Neural cell (in vitro differentiated cells): ENCODE data around the gene LRBA. TPM values are rescaled to one million over a fixed set of nuclear protein-coding genes. Genes with fewer than 3 reads are reported as not detected.

ENCODE experiments used
- H2AFZ ChIP-seq: fragments of 200-600, 300-800 bp; sonication (generic), shearing (Covaris generic); 2 replicates; pipeline ENCODE4 v1.6.0; 2014; ENCODE audit warnings: low read depth, mild to moderate bottlenecking, antibody characterized with exemption, low read length, moderate library complexity
- H3F3A ChIP-seq: fragments of 200-600 bp; shearing (Covaris generic); 2 replicates; pipeline ENCODE4 v1.6.1; 2016; ENCODE audit warnings: mild to moderate bottlenecking, moderate library complexity, mixed read lengths, antibody characterized with exemption, low read length; ENCODE audit not compliant: insufficient read depth, poor library complexity, severe bottlenecking
- H3K27ac ChIP-seq: fragments of 200-600, 300-800 bp; sonication (generic), shearing (Covaris generic); 2 replicates; pipeline ENCODE4 v1.5.1; 2014; ENCODE audit warnings: mild to moderate bottlenecking, low read length, moderate library complexity
- H3K27me3 ChIP-seq: fragments of 300-800, 200-600 bp; sonication (generic), shearing (Covaris generic); 2 replicates; pipeline ENCODE4 v1.6.0; 2014; ENCODE audit warnings: mild to moderate bottlenecking, low read depth, low read length, moderate library complexity; ENCODE audit not compliant: insufficient read depth
- H3K36me3 ChIP-seq: fragments of 300-800, 200-600 bp; sonication (generic), shearing (Covaris generic); 2 replicates; pipeline ENCODE4 v1.5.1; 2014; ENCODE audit warnings: mild to moderate bottlenecking, antibody characterized with exemption, low read length, moderate library complexity; ENCODE audit not compliant: insufficient read depth
- H3K4me2 ChIP-seq: fragments of 300-800, 200-600 bp; sonication (generic), shearing (Covaris generic); 2 replicates; pipeline ENCODE4 v1.6.0; 2014; ENCODE audit warnings: mild to moderate bottlenecking, low read length
- H3K4me3 ChIP-seq: fragments of 300-800, 200-600 bp; sonication (generic), shearing (Covaris generic); 2 replicates; pipeline ENCODE4 v1.5.1; 2014; ENCODE audit warnings: mild to moderate bottlenecking, low read length, moderate library complexity
- H3K79me2 ChIP-seq: fragments of 200-600 bp; shearing (Covaris generic); replicated peaks from 2 replicates; pipeline ENCODE4 v1.6.0; 2014; ENCODE audit warnings: mild to moderate bottlenecking, low read length, moderate library complexity; ENCODE audit not compliant: insufficient read depth
- H3K9ac ChIP-seq: fragments of 300-800, 200-600 bp; sonication (generic), shearing (Covaris generic); 2 replicates; pipeline ENCODE4 v1.6.1; 2016; ENCODE audit warnings: mild to moderate bottlenecking, low read length, mixed read lengths
- H3K9me2 ChIP-seq: fragments of 200-600 bp; shearing (Covaris generic); 2 replicates; pipeline ENCODE4 v1.6.1; 2016; ENCODE audit warnings: mild to moderate bottlenecking, low read length, mixed read lengths; ENCODE audit not compliant: insufficient read depth
- H3K9me3 ChIP-seq: fragments of 200-600, 300-800 bp; sonication (generic), shearing (Covaris generic); 2 replicates; pipeline ENCODE4 v1.6.1; 2016; ENCODE audit warnings: mild to moderate bottlenecking, mixed run types, low read length, moderate library complexity, mixed read lengths
- H4K20me1 ChIP-seq: fragments of 200-600 bp; shearing (Covaris generic); 2 replicates; pipeline ENCODE4 v1.6.1; 2016; ENCODE audit warnings: mild to moderate bottlenecking, mixed run types; ENCODE audit not compliant: insufficient read depth
- EP300 ChIP-seq: fragments of 450-650 bp; conservative IDR thresholded peaks from 2 replicates; pipeline ENCODE4 v1.6.1; 2014; ENCODE audit warnings: antibody characterized with exemption, mild to moderate bottlenecking, moderate library complexity; ENCODE audit not compliant: poor library complexity, severe bottlenecking
- EZH2 ChIP-seq: fragments of 200-600, 300-800 bp; shearing (Covaris generic), sonication (generic); IDR thresholded peaks from 2 replicates; pipeline ENCODE4 v1.6.1; 2014; ENCODE audit warnings: antibody characterized with exemption, low read length, borderline replicate concordance, mild to moderate bottlenecking; ENCODE audit not compliant: insufficient read depth, poor library complexity, severe bottlenecking
- MXI1 ChIP-seq: fragments of 450-650 bp; conservative IDR thresholded peaks from 2 replicates; pipeline ENCODE4 v1.6.1; 2014; ENCODE audit warnings: antibody characterized with exemption, mild to moderate bottlenecking; ENCODE audit not compliant: poor library complexity, severe bottlenecking
- POLR2AphosphoS5 ChIP-seq: IDR thresholded peaks from 2 replicates; pipeline ENCODE4 v1.6.1; 2012
- RAD21 ChIP-seq: fragments of 450-650 bp; conservative IDR thresholded peaks from 2 replicates; pipeline ENCODE4 v1.6.1; 2014; ENCODE audit warnings: antibody characterized with exemption, mild to moderate bottlenecking, moderate library complexity
- SMC3 ChIP-seq: fragments of 450-650 bp; conservative IDR thresholded peaks from 2 replicates; pipeline ENCODE4 v1.6.1; 2014; ENCODE audit warnings: antibody characterized with exemption, mild to moderate bottlenecking, moderate library complexity; ENCODE audit not compliant: poor library complexity
- TAF1 ChIP-seq: IDR thresholded peaks from 2 replicates; pipeline ENCODE4 v1.6.1; 2012; ENCODE audit warnings: low read depth
- polyA plus RNA-seq: library from polyadenylated mRNA; depleted of rRNA; stranded (reverse); fragments of >200 nt; gene quantifications from 2 replicates; pipeline ENCODE4 v1.2.3, GENCODE V29; 2014
- TF ChIP-seq, protein P1 (sequence below): fragments of 450-650 bp; IDR thresholded peaks from 2 replicates; pipeline ENCODE4 v1.5.1; 2014; ENCODE audit warnings: antibody characterized with exemption, mild to moderate bottlenecking, moderate library complexity; ENCODE audit not compliant: poor library complexity, severe bottlenecking
- TF ChIP-seq, protein P2 (sequence below): IDR thresholded peaks from 2 replicates; pipeline ENCODE4 v1.6.1; 2012; ENCODE audit warnings: borderline replicate concordance

The LRBA gene
- polyA plus RNA-seq, 1 donor from 2014 or later: 7.1 TPM

DNA sequence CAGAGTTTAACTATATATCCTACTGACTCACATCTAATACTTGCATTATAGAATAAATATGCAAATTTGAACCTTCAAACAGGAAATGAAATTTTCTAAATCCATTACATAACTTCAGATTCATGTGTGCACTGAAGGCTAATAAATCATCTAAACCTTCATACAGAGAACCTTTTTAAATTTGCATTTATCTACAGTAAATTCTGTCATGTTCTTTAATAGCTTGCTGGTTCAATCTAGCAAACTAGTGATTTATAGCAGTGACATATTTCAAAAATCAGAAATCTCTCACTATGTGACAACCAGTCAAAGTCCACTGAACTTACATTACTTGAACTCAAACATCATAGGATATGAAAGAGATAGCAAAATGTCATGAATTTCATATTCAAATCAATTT lies 65.1 kb downstream of the LRBA start:
- no peak overlapping the region for H3K27ac ChIP-seq
- H2AFZ ChIP-seq: no peak overlapping the region
- no peak overlapping the region for H3K4me3 ChIP-seq
- TF ChIP-seq EZH2 (no peak), POLR2AphosphoS5 (no peak), EP300 (peak; percentile 68)
- H3K27me3 ChIP-seq: no peaks in the 10 kb centered on the region
- no peaks in the 10 kb centered on the region for H3K9me3 ChIP-seq
- H3K36me3 ChIP-seq: no peaks in the 10 kb centered on the region
- H4K20me1 ChIP-seq: no peaks in the 10 kb centered on the region
- H3K9ac ChIP-seq: no peak overlapping the region
- no peaks in the 10 kb centered on the region for H3K79me2 ChIP-seq
- H3K4me2 ChIP-seq: no peak overlapping the region
- H3K9me2 ChIP-seq: no peaks in the 10 kb centered on the region
- no peaks in the 10 kb centered on the region for H3F3A ChIP-seq

DNA sequence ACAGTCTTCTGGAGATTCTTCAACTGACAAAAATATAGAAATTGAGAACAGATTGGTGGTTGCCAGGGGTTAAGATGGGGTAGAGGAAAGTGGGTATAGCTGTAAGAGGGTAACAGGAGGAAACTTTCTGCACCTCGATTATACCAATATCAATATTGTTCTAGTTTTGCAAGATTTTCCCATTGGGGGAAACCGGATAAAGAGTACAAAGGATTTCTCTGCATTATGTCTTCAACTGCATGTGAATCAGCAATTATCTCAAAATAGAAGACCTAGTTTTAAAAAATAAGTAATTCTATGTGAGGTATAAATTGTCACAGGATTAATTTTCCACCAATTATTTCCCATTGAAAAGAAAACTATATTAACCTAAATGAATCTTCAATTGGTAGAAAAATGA lies 65.7 kb downstream of the LRBA start:
- no peak overlapping the region for H3K27ac ChIP-seq
- TF ChIP-seq RAD21 (no peak), SMC3 (no peak), EP300 (no peak), EZH2 (no peak), POLR2AphosphoS5 (no peak), TAF1 (no peak), MXI1 (no peak)
- TF ChIP-seq, protein P1, sequence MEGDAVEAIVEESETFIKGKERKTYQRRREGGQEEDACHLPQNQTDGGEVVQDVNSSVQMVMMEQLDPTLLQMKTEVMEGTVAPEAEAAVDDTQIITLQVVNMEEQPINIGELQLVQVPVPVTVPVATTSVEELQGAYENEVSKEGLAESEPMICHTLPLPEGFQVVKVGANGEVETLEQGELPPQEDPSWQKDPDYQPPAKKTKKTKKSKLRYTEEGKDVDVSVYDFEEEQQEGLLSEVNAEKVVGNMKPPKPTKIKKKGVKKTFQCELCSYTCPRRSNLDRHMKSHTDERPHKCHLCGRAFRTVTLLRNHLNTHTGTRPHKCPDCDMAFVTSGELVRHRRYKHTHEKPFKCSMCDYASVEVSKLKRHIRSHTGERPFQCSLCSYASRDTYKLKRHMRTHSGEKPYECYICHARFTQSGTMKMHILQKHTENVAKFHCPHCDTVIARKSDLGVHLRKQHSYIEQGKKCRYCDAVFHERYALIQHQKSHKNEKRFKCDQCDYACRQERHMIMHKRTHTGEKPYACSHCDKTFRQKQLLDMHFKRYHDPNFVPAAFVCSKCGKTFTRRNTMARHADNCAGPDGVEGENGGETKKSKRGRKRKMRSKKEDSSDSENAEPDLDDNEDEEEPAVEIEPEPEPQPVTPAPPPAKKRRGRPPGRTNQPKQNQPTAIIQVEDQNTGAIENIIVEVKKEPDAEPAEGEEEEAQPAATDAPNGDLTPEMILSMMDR: no peak
- TF ChIP-seq, protein P2, sequence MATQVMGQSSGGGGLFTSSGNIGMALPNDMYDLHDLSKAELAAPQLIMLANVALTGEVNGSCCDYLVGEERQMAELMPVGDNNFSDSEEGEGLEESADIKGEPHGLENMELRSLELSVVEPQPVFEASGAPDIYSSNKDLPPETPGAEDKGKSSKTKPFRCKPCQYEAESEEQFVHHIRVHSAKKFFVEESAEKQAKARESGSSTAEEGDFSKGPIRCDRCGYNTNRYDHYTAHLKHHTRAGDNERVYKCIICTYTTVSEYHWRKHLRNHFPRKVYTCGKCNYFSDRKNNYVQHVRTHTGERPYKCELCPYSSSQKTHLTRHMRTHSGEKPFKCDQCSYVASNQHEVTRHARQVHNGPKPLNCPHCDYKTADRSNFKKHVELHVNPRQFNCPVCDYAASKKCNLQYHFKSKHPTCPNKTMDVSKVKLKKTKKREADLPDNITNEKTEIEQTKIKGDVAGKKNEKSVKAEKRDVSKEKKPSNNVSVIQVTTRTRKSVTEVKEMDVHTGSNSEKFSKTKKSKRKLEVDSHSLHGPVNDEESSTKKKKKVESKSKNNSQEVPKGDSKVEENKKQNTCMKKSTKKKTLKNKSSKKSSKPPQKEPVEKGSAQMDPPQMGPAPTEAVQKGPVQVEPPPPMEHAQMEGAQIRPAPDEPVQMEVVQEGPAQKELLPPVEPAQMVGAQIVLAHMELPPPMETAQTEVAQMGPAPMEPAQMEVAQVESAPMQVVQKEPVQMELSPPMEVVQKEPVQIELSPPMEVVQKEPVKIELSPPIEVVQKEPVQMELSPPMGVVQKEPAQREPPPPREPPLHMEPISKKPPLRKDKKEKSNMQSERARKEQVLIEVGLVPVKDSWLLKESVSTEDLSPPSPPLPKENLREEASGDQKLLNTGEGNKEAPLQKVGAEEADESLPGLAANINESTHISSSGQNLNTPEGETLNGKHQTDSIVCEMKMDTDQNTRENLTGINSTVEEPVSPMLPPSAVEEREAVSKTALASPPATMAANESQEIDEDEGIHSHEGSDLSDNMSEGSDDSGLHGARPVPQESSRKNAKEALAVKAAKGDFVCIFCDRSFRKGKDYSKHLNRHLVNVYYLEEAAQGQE: no peak
- no peak overlapping the region for H3K4me3 ChIP-seq
- no peaks in the 10 kb centered on the region for H3K27me3 ChIP-seq
- no peaks in the 10 kb centered on the region for H3K36me3 ChIP-seq
- no peaks in the 10 kb centered on the region for H3K79me2 ChIP-seq
- no peak overlapping the region for H3K4me2 ChIP-seq
- H3K9me3 ChIP-seq: no peaks in the 10 kb centered on the region
- H3F3A ChIP-seq: no peaks in the 10 kb centered on the region
- H2AFZ ChIP-seq: no peak overlapping the region
- H4K20me1 ChIP-seq: no peaks in the 10 kb centered on the region
- H3K9me2 ChIP-seq: no peaks in the 10 kb centered on the region
- no peak overlapping the region for H3K9ac ChIP-seq

DNA sequence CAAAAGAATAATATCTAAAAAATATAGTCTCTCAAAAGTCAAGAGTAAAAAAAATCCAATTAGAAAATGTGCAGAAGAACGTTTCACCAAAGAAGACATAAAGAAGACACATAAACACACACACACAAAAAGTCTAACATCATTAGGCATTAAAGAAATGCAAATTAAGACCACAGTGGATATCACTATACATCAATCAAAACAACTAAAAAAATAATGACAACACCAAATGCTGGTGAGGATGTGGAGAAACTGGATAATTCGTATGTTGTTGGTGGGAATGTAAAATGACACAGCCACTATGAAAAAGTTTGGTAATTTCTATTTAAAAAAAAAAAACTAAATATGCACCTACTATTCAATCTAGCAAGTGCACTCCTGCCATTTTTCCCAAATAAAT lies 66.4 kb downstream of the LRBA start:
- H3K79me2 ChIP-seq: no peaks in the 10 kb centered on the region
- no peak overlapping the region for H3K4me2 ChIP-seq
- H3K9me2 ChIP-seq: no peaks in the 10 kb centered on the region
- H2AFZ ChIP-seq: no peak overlapping the region
- H3K27me3 ChIP-seq: no peaks in the 10 kb centered on the region
- no peaks in the 10 kb centered on the region for H4K20me1 ChIP-seq
- H3F3A ChIP-seq: no peaks in the 10 kb centered on the region
- no peak overlapping the region for H3K9ac ChIP-seq
- H3K27ac ChIP-seq: no peak overlapping the region
- H3K4me3 ChIP-seq: no peak overlapping the region
- H3K36me3 ChIP-seq: no peaks in the 10 kb centered on the region
- TF ChIP-seq RAD21 (no peak), TAF1 (no peak), EZH2 (no peak), MXI1 (no peak), POLR2AphosphoS5 (no peak), EP300 (no peak), SMC3 (no peak)
- TF ChIP-seq, protein P1: no peak
- TF ChIP-seq, protein P2: no peak
- no peaks in the 10 kb centered on the region for H3K9me3 ChIP-seq
